Ishikawa (cell line): ENCODE measurements around the gene PXT1.

Source experiments
- CEBPB ChIP-seq: IDR thresholded peaks from 2 replicates; pipeline ENCODE4 v1.6.1; 2012
- EGR1 ChIP-seq: IDR thresholded peaks from 2 replicates; pipeline ENCODE4 v1.6.1; 2012
- EP300 ChIP-seq: IDR thresholded peaks from 2 replicates; pipeline ENCODE4 v1.6.1; 2012; ENCODE audit warnings: borderline replicate concordance
- FOXM1 ChIP-seq: IDR thresholded peaks from 2 replicates; pipeline ENCODE4 v1.6.1; 2012; ENCODE audit warnings: low read depth, borderline replicate concordance
- NFIC ChIP-seq: IDR thresholded peaks from 2 replicates; pipeline ENCODE4 v1.6.1; 2012
- RAD21 ChIP-seq: IDR thresholded peaks from 2 replicates; pipeline ENCODE4 v1.6.1; 2012; ENCODE audit warnings: low read depth
- TAF1 ChIP-seq: IDR thresholded peaks from 2 replicates; pipeline ENCODE4 v1.6.1; 2012; ENCODE audit warnings: low read depth, mild to moderate bottlenecking
- TCF12 ChIP-seq: IDR thresholded peaks from 2 replicates; pipeline ENCODE4 v1.6.1; 2012; ENCODE audit warnings: low read depth
- TEAD4 ChIP-seq: IDR thresholded peaks from 2 replicates; pipeline ENCODE4 v1.6.1; 2012
- YY1 ChIP-seq: IDR thresholded peaks from 2 replicates; pipeline ENCODE4 v1.6.1; 2012; ENCODE audit warnings: low read depth
- TF ChIP-seq, protein P1 (sequence below): IDR thresholded peaks from 2 replicates; pipeline ENCODE4 v1.6.1; 2012
- TF ChIP-seq, protein P2 (sequence below): IDR thresholded peaks from 2 replicates; pipeline ENCODE4 v1.6.1; 2012
- TF ChIP-seq, protein P3 (sequence below): IDR thresholded peaks from 2 replicates; pipeline ENCODE4 v1.6.1; 2012; ENCODE audit warnings: low read depth, mild to moderate bottlenecking

DNA sequence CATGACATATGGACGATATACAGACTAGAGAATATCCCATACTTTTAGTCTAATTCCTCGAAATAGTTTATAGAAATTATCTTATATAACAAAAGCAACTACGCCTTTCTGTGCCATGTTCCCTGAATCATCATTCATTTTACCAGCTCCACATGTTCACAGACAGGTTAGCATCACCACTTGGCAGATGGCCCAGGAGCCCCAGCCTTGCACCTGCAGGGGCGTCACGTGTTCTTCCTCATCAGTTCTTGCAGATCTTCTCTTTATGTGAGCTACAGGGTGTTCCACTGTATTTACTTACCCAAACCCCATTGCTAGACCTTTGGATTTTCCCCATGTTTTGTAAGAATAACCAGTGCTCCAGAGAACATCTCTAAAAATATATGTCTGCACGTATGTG is 93.4 kb downstream of the PXT1 start:
- no peak for TF ChIP-seq TCF12
- TF ChIP-seq, protein P1, sequence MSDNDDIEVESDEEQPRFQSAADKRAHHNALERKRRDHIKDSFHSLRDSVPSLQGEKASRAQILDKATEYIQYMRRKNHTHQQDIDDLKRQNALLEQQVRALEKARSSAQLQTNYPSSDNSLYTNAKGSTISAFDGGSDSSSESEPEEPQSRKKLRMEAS, result no peak
- TF ChIP-seq TAF1, result no peak
- no peak for TF ChIP-seq NFIC
- TF ChIP-seq, protein P2, sequence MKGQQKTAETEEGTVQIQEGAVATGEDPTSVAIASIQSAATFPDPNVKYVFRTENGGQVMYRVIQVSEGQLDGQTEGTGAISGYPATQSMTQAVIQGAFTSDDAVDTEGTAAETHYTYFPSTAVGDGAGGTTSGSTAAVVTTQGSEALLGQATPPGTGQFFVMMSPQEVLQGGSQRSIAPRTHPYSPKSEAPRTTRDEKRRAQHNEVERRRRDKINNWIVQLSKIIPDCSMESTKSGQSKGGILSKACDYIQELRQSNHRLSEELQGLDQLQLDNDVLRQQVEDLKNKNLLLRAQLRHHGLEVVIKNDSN, result peak; percentile 37; the same call in 1 of the 2 replicates
- TF ChIP-seq RAD21, result no peak
- TF ChIP-seq CEBPB, result no peak
- TF ChIP-seq EGR1, result no peak
- TF ChIP-seq EP300, result no peak
- TF ChIP-seq TEAD4, result no peak
- no peak for TF ChIP-seq FOXM1
- TF ChIP-seq, protein P3, sequence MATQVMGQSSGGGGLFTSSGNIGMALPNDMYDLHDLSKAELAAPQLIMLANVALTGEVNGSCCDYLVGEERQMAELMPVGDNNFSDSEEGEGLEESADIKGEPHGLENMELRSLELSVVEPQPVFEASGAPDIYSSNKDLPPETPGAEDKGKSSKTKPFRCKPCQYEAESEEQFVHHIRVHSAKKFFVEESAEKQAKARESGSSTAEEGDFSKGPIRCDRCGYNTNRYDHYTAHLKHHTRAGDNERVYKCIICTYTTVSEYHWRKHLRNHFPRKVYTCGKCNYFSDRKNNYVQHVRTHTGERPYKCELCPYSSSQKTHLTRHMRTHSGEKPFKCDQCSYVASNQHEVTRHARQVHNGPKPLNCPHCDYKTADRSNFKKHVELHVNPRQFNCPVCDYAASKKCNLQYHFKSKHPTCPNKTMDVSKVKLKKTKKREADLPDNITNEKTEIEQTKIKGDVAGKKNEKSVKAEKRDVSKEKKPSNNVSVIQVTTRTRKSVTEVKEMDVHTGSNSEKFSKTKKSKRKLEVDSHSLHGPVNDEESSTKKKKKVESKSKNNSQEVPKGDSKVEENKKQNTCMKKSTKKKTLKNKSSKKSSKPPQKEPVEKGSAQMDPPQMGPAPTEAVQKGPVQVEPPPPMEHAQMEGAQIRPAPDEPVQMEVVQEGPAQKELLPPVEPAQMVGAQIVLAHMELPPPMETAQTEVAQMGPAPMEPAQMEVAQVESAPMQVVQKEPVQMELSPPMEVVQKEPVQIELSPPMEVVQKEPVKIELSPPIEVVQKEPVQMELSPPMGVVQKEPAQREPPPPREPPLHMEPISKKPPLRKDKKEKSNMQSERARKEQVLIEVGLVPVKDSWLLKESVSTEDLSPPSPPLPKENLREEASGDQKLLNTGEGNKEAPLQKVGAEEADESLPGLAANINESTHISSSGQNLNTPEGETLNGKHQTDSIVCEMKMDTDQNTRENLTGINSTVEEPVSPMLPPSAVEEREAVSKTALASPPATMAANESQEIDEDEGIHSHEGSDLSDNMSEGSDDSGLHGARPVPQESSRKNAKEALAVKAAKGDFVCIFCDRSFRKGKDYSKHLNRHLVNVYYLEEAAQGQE, result no peak
- no peak for TF ChIP-seq YY1
